MM.1S (cell line): ENCODE results near the gene HPSE2.

Experiments
- EZH2 ChIP-seq: fragments of 300-600 bp; sonication (generic); optimal IDR thresholded peaks from 2 replicates; pipeline ENCODE3; 2017; ENCODE audit warnings: low read depth, mild to moderate bottlenecking, antibody characterized with exemption, low read length, mixed read lengths
- TF ChIP-seq, protein P1 (sequence below): fragments of 300-600 bp; sonication (generic); IDR thresholded peaks from 2 replicates; pipeline ENCODE4 v1.5.1; 2016; ENCODE audit warnings: antibody characterized with exemption, low read length, mixed read lengths

- TF ChIP-seq, protein P1, sequence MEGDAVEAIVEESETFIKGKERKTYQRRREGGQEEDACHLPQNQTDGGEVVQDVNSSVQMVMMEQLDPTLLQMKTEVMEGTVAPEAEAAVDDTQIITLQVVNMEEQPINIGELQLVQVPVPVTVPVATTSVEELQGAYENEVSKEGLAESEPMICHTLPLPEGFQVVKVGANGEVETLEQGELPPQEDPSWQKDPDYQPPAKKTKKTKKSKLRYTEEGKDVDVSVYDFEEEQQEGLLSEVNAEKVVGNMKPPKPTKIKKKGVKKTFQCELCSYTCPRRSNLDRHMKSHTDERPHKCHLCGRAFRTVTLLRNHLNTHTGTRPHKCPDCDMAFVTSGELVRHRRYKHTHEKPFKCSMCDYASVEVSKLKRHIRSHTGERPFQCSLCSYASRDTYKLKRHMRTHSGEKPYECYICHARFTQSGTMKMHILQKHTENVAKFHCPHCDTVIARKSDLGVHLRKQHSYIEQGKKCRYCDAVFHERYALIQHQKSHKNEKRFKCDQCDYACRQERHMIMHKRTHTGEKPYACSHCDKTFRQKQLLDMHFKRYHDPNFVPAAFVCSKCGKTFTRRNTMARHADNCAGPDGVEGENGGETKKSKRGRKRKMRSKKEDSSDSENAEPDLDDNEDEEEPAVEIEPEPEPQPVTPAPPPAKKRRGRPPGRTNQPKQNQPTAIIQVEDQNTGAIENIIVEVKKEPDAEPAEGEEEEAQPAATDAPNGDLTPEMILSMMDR = no peak
- TF ChIP-seq EZH2 = no peak
Measured at GRCh38 chr10:98563811-98564210, 671.8 kb downstream of the HPSE2 start.
